GM12873 (cell line): Measurements from ENCODE around the gene WNT6.

Source experiments
- TF ChIP-seq, protein P1 (sequence below): IDR thresholded peaks from 2 replicates; pipeline ENCODE4 v1.5.1; 2012; ENCODE audit warnings: low read depth, mild to moderate bottlenecking, moderate library complexity, low read length, control low read depth; ENCODE audit not compliant: insufficient read depth; ENCODE audit errors: missing control alignments

The WNT6 gene

GRCh38 chr2:218869064-218869463 lies 9.5 kb downstream of the WNT6 start:
- TF ChIP-seq, protein P1, sequence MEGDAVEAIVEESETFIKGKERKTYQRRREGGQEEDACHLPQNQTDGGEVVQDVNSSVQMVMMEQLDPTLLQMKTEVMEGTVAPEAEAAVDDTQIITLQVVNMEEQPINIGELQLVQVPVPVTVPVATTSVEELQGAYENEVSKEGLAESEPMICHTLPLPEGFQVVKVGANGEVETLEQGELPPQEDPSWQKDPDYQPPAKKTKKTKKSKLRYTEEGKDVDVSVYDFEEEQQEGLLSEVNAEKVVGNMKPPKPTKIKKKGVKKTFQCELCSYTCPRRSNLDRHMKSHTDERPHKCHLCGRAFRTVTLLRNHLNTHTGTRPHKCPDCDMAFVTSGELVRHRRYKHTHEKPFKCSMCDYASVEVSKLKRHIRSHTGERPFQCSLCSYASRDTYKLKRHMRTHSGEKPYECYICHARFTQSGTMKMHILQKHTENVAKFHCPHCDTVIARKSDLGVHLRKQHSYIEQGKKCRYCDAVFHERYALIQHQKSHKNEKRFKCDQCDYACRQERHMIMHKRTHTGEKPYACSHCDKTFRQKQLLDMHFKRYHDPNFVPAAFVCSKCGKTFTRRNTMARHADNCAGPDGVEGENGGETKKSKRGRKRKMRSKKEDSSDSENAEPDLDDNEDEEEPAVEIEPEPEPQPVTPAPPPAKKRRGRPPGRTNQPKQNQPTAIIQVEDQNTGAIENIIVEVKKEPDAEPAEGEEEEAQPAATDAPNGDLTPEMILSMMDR, result no peak

DNA sequence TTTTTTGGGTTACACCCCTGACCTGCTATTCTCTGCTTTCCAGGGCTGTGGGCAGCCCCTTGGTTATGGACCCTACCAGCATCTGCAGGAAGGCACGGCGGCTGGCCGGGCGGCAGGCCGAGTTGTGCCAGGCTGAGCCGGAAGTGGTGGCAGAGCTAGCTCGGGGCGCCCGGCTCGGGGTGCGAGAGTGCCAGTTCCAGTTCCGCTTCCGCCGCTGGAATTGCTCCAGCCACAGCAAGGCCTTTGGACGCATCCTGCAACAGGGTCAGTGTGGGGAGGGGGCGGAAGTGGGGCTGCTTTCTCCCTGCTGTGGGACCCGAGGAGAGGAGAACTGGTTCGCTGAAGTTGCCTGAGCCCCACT lies 11.4 kb downstream of the WNT6 start:
- TF ChIP-seq, protein P1, result no peak

- TF ChIP-seq, protein P1, result no peak
Measured at GRCh38 chr2:218871345-218872302, 12.0 kb downstream of the WNT6 start.

- TF ChIP-seq, protein P1, result peak; percentile 1
Measured at GRCh38 chr2:218872645-218873358, 13.2 kb downstream of the WNT6 start.

DNA sequence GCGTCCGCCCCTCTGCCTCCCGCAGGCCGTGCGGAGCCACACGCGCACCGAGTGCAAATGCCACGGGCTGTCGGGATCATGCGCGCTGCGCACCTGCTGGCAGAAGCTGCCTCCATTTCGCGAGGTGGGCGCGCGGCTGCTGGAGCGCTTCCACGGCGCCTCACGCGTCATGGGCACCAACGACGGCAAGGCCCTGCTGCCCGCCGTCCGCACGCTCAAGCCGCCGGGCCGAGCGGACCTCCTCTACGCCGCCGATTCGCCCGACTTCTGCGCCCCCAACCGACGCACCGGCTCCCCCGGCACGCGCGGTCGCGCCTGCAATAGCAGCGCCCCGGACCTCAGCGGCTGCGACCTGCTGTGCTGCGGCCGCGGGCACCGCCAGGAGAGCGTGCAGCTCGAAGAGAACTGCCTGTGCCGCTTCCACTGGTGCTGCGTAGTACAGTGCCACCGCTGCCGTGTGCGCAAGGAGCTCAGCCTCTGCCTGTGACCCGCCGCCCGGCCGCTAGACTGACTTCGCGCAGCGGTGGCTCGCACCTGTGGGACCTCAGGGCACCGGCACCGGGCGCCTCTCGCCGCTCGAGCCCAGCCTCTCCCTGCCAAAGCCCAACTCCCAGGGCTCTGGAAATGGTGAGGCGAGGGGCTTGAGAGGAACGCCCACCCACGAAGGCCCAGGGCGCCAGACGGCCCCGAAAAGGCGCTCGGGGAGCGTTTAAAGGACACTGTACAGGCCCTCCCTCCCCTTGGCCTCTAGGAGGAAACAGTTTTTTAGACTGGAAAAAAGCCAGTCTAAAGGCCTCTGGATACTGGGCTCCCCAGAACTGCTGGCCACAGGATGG lies 14.0 kb downstream of the WNT6 start:
- TF ChIP-seq, protein P1, result no peak

DNA sequence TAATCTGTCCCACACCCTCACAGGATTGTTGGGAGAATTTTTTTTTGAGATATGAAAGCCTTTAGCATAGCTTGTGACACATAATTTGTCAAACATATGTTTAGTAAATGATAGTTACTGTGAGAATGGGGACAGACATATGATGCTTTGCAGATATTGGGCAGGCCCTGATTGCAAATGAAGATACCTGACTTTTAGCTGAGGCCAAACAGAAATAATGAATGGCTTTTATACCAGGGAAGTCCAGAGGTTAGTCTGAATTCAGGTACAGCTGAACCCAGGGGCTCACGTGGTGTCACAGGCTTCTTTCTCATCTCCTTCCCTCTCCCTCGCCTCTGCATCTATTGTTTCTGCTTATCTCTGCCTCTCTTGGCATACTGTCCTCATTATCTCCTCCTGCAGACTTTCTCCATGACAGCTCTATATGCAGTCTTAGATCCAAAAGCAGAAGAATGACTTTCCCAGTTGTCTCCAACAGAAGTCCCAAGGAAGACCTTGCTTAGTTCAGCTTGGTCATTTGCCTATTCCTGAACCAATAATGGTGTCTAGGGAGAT lies 16.2 kb downstream of the WNT6 start:
- TF ChIP-seq, protein P1, result no peak
